Central memory CD8-positive, alpha-beta T cell (primary cell): Measurements from ENCODE around the gene FOXD4.
"Not testable (repeated sequence)": the region's sequence is repeated elsewhere in the genome, so short reads cannot be mapped to it uniquely, and the experiment has no call there.

Experiments
- ATAC-seq: fragments of 150-1000 bp; cut with Tn5 transposase; replicated peaks from 2 replicates; pipeline ENCODE4 v1.10.0; 2022; ENCODE audit warnings: mild to moderate bottlenecking, moderate FRiP score, moderate number of reproducible peaks; ENCODE audit not compliant: poor library complexity, severe bottlenecking; ENCODE audit errors: extremely low read depth
- DNase-seq, 2 donors: peaks; one replicate each; pipeline ENCODE4 v3.0.0; 2021; ENCODE audit warnings: low spot score in 2 of 2
- H3K27ac Mint-ChIP-seq: one replicate; pipeline ENCODE4 v1.8.0; 2022; ENCODE audit warnings: low read depth, mild to moderate bottlenecking, moderate library complexity, mixed read lengths
- H3K27me3 Mint-ChIP-seq: one replicate; pipeline ENCODE4 v1.8.0; 2022; ENCODE audit warnings: mixed read lengths
- H3K36me3 Mint-ChIP-seq: one replicate; pipeline ENCODE4 v1.8.0; 2022; ENCODE audit warnings: mild to moderate bottlenecking, moderate library complexity, mixed read lengths; ENCODE audit not compliant: insufficient read depth
- H3K4me1 Mint-ChIP-seq: one replicate; pipeline ENCODE4 v1.8.0; 2022; ENCODE audit warnings: mixed read lengths
- H3K4me3 Mint-ChIP-seq: one replicate; pipeline ENCODE4 v1.8.0; 2022; ENCODE audit warnings: mild to moderate bottlenecking, moderate library complexity, mixed read lengths
- H3K9me3 Mint-ChIP-seq: one replicate; pipeline ENCODE4 v1.8.0; 2022; ENCODE audit warnings: mixed read lengths

Gene FOXD4

GRCh38 chr9:86697-87096 lies 31.5 kb downstream of the FOXD4 start:
- H3K4me1 Mint-ChIP-seq, DNase-seq, H3K27ac Mint-ChIP-seq, ATAC-seq, H3K9me3 Mint-ChIP-seq, H3K4me3 Mint-ChIP-seq, H3K36me3 Mint-ChIP-seq, H3K27me3 Mint-ChIP-seq: not testable (repeated sequence)

DNA sequence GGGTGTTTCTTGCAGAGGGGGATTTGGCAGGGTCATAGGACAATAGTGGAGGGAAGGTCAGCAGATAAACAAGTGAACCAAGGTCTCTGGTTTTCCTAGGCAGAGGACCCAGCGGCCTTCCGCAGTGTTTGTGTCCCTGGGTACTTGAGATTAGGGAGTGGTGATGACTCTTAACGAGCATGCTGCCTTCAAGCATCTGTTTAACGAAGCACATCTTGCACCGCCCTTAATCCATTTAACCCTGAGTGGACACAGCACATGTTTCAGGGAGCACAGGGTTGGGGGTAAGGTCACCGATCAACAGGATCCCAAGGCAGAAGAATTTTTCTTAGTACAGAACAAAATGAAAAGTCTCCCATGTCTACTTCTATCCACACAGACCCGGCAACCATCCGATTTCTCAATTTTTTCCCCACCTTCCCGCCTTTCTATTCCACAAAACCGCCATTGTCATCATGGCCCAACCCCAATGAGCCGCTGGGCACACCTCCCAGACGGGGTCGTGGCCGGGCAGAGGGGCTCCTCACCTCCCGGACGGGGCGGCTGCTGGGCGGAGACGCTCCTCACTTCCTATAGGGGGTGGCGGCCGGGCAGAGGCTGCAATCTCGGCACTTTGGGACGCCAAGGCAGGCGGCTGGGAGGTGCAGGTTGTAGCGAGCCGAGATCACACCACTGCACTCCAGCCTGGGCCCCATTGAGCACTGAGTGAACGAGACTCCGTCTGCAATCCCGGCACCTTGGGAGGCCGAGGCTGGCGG lies 35.1 kb downstream of the FOXD4 start:
- not testable (repeated sequence) for ATAC-seq, H3K4me1 Mint-ChIP-seq, H3K9me3 Mint-ChIP-seq, H3K4me3 Mint-ChIP-seq, H3K27me3 Mint-ChIP-seq, H3K27ac Mint-ChIP-seq, DNase-seq, H3K36me3 Mint-ChIP-seq

DNA sequence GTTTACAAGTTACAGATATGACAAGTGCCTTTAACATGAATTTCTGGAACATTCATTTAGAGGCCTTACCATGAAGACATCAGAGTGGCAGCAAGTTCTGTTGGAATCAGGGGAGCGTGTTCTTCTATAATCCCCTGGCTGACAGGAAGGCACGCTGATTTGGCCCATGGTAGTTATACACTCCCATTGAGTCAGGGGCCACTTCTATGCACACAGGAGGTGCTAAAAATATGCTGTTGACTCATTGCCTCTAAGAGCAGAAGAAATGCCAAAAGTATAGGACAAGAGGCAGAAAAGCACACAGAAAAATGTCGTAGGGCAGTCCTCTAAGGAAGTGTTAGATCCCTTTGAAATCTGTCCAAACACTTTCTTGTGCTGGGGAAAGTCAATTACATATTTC lies 39.9 kb downstream of the FOXD4 start:
- ATAC-seq, H3K27me3 Mint-ChIP-seq: not testable (repeated sequence)

GRCh38 chr9:76389-76788 lies 41.8 kb downstream of the FOXD4 start:
- ATAC-seq, H3K4me3 Mint-ChIP-seq, H3K4me1 Mint-ChIP-seq, H3K36me3 Mint-ChIP-seq, H3K27ac Mint-ChIP-seq, DNase-seq, H3K9me3 Mint-ChIP-seq: not testable (repeated sequence)
- H3K27me3 Mint-ChIP-seq = peaks cover 18% of the 10 kb centered on the region

More for the DNA sequence above, 39.9 kb downstream of the FOXD4 start:
- H3K27ac Mint-ChIP-seq, H3K36me3 Mint-ChIP-seq, DNase-seq, H3K4me3 Mint-ChIP-seq, H3K4me1 Mint-ChIP-seq, H3K9me3 Mint-ChIP-seq: not testable (repeated sequence)

DNA sequence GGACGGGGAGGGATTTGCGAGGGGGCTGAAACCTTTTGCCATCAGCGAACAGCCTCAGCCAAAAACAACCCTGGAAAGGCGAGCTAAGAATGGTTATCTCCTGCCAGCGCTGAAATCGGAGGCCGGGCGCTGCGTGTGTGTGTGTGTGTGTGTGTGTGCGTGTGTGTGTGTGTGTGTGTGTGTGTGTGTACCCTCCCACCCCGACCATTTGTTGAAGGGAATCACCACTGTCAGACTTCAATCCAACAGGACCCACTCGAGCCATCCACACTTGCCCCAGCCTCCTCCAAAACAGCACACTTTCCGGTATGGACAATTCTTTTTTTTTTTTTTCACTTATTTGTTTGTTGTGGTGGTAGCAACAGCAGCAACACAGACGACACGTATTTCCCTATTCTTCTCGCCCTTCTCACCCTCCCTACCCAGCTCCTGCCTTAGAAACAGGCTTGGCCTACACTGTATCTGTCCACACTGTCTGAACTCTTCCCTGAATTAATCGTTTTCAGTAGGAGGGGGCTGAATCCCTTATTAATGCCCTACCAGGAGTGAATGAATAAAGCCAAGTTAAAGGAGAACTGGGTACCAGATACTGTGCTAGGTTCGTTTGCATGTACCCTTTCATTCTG lies 44.2 kb downstream of the FOXD4 start:
- H3K27me3 Mint-ChIP-seq = peaks cover 18% of the 10 kb centered on the region
- not testable (repeated sequence) for H3K4me1 Mint-ChIP-seq, H3K27ac Mint-ChIP-seq, DNase-seq, H3K9me3 Mint-ChIP-seq, H3K36me3 Mint-ChIP-seq, ATAC-seq
- peak overlapping the region; percentile 69 for H3K4me3 Mint-ChIP-seq

DNA sequence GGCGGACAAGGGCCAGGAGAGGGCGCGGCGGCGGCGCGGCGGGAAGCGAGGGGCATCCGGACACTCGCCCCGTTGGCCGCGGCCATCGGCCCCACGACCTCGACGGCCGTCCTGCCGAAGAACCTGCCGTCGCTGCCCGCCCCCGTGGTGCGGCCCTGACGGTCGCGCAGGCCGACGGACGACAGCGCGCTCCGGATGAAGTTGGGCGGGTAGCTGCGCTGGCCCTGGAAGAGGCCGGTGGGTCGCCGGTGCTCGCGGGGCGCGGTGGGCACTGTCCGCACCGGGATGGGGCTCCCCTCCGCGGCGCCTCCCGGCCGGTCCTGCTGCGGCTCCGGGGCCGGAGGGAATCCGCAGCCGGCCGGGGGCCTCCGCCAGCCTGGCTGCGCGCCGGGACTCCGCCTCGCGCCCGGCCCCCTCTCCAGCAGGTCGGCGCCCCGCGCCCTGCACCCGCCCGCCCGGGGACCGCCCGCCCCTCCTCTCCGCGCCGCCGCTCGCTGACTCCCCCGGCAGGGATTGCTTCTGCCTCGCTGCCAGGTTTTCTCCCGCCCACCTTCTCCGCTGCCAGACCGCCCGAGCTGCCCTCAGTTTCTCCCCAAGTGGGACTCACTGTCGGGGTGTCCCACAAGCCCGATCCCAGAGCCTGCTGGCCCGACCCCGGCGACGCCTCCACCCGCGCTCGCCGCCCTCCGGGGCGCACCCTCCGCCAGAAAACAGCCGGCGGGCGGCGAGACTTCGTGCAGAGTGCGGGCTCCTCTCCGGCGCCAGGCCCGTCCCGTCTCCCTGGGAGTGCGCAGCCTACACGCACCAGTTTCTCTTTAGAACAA lies 44.9 kb downstream of the FOXD4 start:
- H3K27ac Mint-ChIP-seq, H3K9me3 Mint-ChIP-seq, H3K4me1 Mint-ChIP-seq, H3K36me3 Mint-ChIP-seq, DNase-seq: not testable (repeated sequence)
- peak; percentile 49 for ATAC-seq
- H3K27me3 Mint-ChIP-seq = peaks cover 18% of the 10 kb centered on the region
- H3K4me3 Mint-ChIP-seq = peak overlapping the region; percentile 69
